Measurements from ENCODE around the gene TEX44.

The TEX44 gene

GRCh38 chr2:231605607-231606091 lies 13.0 kb downstream of the TEX44 start:
- DNase-seq, result no peak

- DNase-seq, result no peak
Observed at GRCh38 chr2:231606941-231607340, 14.3 kb downstream of the TEX44 start.

- DNase-seq, result peak; percentile 92
Observed at GRCh38 chr2:231611273-231612108, 18.8 kb downstream of the TEX44 start.

GRCh38 chr2:231612109-231612455 lies 19.4 kb downstream of the TEX44 start:
- peak; percentile 83 for DNase-seq

GRCh38 chr2:231612456-231613330 lies 20.0 kb downstream of the TEX44 start:
- DNase-seq, result peak; percentile 96

GRCh38 chr2:231613331-231613662 lies 20.6 kb downstream of the TEX44 start:
- peak; percentile 34 for DNase-seq

- DNase-seq, result peak; percentile 93
Observed at GRCh38 chr2:231613663-231614558, 21.2 kb downstream of the TEX44 start.

- DNase-seq, result no peak
Observed at GRCh38 chr2:231614559-231615057, 21.9 kb downstream of the TEX44 start.

GRCh38 chr2:231615058-231615671 lies 22.5 kb downstream of the TEX44 start:
- DNase-seq, result no peak

GRCh38 chr2:231616296-231616695 lies 23.6 kb downstream of the TEX44 start:
- no peak for DNase-seq

- peak; percentile 36 for DNase-seq
Observed at GRCh38 chr2:231617059-231617926, 24.6 kb downstream of the TEX44 start.

GRCh38 chr2:231621051-231621879 lies 28.6 kb downstream of the TEX44 start:
- no peak for DNase-seq

GRCh38 chr2:231622963-231623362 lies 30.3 kb downstream of the TEX44 start:
- DNase-seq, result no peak

GRCh38 chr2:231626449-231626848 lies 33.8 kb downstream of the TEX44 start:
- no peak for DNase-seq

- peak; percentile 80 for DNase-seq
Observed at GRCh38 chr2:231627384-231628120, 34.9 kb downstream of the TEX44 start.

GRCh38 chr2:231632559-231633142 lies 40.0 kb downstream of the TEX44 start:
- DNase-seq, result peak; percentile 86

- no peak for DNase-seq
Observed at GRCh38 chr2:231633241-231633976, 40.7 kb downstream of the TEX44 start.

GRCh38 chr2:231634412-231634811 lies 41.7 kb downstream of the TEX44 start:
- DNase-seq, result no peak
